NCI-H1436 (cell line): ENCODE data around the gene SLC2A11.

ENCODE experiments used
- DNase-seq: peaks from one replicate; lab custom pipeline; 2025; lab: John Stamatoyannopoulos, UW

The SLC2A11 gene, protein sequence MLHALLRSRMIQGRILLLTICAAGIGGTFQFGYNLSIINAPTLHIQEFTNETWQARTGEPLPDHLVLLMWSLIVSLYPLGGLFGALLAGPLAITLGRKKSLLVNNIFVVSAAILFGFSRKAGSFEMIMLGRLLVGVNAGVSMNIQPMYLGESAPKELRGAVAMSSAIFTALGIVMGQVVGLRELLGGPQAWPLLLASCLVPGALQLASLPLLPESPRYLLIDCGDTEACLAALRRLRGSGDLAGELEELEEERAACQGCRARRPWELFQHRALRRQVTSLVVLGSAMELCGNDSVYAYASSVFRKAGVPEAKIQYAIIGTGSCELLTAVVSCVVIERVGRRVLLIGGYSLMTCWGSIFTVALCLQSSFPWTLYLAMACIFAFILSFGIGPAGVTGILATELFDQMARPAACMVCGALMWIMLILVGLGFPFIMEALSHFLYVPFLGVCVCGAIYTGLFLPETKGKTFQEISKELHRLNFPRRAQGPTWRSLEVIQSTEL

GRCh38 chr22:23857606-23858483 lies at the start of gene SLC2A11:
TSS of gene SLC2A11 (plus strand) at chr22:23857875. CDS start at chr22:23858000, 125 bp downstream.
- DNase-seq: peak; percentile 96

GRCh38 chr22:23812378-23812777 lies 45.3 kb upstream of the SLC2A11 start:
- DNase-seq: no peak

DNA sequence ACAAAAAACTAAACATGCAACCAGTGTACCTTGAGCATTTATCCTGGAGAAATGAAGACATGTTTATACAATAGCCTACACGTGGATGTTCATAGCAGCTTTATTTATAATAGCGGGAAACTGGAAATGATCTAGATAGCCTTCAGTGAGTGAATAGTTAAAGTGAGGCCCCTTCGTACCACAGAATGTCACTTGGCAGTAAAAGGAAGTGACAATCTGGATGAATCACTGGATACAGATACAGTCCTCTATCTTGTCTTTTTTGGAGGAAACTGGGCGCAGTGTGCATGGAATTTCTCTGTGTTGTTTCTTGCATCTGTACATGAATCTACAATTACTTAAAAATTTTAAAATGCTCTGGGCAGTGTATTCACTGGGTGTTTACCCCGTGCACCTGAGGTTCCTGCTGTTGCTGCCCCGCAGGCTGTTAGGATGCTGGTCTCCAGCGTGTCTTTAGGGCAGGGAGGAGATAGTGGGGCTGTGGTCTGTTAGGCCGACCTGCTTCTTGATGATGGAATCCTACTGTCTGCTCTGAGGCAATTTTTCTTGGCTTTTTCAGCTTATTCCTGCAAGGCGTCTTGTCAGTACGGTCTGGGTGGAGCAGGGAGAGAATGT lies 42.0 kb upstream of the SLC2A11 start:
- DNase-seq: no peak

GRCh38 chr22:23816156-23816976 lies 41.3 kb upstream of the SLC2A11 start:
- no peak for DNase-seq

DNA sequence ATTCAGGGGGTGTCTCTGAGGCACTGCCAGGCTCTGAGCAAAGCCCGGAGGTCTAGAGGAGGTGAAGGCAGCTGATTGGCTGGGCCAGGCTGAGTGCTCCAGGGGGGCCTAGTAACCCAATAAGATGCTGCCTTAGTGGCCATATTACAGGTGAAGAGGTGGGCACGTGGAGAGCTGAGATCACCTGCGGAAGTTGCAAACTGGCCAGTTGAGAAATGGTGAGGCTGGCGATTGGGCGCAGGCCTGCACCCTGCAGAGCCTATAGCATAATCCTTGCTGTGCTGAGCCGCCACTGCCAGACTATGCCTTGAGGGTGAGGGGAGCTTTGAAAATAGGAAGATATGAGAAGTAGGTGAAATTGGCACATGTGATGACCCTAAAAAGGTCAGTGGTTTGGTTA lies 40.5 kb upstream of the SLC2A11 start:
- DNase-seq: no peak

DNA sequence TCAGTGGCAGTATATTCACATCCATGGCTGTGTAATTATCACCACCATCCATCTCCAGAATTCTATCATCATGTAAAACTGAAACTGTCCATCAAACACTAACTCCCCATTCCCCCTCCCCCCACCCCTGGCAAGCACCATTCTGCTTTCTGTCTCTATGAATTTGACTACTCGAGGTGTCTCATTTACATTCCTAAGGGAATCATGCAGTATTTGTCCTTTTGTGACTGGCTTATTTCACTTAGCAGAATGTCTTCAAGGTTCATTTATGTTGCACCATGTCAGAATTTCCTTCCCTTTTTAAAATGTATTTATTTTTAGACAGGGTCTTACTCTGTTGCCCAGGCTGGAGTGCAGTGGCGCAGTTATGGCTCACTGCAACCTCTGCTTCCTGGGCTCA lies 39.1 kb upstream of the SLC2A11 start:
- DNase-seq: no peak

DNA sequence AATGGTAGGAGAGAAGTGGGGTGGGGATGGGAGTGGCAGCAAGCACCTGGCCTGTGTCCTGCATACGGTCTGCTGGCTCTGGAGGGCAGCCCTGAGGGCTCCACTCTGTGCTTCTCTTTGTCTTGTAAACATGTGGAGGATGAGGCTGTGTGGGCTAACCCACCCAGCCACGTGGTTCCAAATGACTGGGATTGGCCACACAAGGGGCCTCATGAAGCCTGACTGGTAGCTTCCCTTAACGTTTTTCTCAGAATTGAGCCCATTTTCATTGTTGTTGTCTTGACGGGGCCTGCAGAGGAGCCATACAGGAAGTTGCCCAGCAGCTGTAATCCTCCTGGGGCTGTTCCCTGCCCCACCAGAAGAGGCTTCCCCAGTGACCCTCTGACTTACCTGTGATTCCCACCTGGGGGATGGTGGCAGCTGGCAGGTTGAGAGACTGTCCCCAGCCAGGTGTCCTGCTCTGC lies 36.9 kb upstream of the SLC2A11 start:
- DNase-seq: no peak

- DNase-seq: no peak
Observed at GRCh38 chr22:23822101-23822671, 35.5 kb upstream of the SLC2A11 start.

- DNase-seq: no peak
Observed at GRCh38 chr22:23823331-23823791, 34.3 kb upstream of the SLC2A11 start.

DNA sequence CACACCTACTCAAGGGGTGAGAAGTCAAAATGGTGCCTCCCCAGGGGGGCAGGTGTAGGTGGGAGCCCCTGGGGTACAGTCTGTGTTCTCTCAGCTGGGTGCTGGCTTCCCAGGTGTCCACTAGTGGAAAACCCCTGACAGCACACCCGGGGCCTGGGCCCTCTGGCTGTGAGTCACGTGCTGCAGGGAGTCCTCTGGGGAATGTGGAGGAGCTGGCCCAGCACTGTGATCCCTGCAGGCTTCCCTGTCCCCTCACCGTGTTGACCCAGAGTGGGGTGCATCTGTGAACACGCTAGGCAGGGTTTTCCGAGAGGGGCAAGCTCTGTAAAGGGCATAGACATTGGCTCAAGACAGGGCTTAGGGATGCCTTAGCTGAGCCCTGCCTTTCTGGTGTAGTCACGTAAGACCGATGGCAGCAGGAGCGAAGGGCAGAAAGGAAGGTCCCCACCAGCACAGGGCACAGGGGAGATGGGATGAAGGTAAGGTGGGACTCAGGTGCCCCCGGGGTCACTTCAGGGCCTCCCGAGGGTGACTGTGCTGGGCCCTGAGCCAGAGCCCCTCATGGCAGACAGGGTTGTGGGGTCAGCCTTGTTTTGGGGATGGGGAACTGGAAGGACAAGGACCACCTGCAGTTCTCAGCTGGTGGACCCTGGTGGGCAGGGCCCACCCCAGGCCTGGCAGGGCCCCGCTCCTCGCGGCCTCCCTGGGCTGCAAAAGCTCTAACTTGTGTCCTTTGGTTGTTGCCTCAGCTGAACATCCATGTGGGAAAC lies 33.0 kb upstream of the SLC2A11 start:
- no peak for DNase-seq

DNA sequence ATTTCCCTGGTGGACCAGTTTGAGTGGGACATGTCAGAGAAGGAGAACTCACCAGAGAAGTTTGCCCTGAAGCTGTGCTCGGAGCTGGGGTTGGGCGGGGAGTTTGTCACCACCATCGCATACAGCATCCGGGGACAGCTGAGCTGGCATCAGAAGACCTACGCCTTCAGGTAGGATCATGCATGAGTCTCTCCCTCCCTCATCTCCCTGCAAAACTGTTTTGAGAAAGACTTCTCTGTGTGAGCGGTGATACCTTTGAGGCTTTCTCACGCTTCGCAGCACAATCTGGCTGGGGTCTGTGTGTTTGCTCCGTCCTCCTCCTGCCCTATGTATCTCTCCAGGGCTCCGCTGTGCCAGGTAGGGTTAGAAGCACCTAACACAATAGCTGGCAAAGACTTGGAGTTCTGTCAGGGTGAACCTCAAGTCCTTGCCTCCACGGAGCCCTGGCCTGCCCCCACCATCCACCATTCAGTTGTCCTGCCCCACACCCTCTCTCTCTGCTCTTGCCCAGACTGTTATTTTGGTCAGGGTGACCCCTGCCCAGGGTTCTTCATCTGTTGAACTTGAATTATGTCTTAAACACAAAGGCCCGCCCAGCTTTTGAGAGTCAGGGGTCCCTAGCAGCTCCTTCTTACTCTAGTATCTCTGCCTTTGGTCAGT lies 32.3 kb upstream of the SLC2A11 start:
- no peak for DNase-seq

GRCh38 chr22:23826510-23827350 lies 30.9 kb upstream of the SLC2A11 start:
- no peak for DNase-seq

DNA sequence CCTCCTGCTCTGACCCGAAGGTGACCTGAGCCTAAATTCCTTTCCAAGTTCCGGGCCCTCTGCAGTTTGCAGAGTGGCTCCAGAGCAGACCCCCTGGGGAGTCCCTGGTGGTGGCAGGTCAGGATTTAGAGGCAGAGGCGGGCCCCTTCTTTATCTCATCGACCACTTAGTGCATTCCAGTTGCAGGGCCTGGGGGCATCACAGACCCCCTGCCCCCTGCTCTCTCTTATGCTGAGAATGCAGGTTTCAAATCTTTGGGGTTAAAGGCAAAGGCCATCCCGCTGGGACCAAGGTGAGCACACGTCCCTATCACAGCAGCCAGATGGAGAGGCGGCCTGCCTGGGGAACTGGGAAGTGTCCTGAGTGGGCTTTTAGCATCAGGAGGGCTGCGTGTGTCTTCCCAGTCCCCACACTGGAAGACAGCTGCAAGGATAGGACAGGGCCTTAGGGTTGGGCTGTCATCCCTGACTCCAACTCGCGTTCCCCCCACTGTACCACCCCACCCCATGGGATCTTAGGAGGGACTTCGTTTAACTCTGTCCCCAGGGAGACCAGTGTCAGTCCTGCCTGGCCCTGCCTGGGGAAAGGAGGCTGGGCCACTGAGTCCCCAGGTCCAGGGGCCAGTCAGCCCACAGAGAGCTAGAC lies 30.2 kb upstream of the SLC2A11 start:
- no peak for DNase-seq

GRCh38 chr22:23828800-23829680 lies 28.6 kb upstream of the SLC2A11 start:
- DNase-seq: no peak

DNA sequence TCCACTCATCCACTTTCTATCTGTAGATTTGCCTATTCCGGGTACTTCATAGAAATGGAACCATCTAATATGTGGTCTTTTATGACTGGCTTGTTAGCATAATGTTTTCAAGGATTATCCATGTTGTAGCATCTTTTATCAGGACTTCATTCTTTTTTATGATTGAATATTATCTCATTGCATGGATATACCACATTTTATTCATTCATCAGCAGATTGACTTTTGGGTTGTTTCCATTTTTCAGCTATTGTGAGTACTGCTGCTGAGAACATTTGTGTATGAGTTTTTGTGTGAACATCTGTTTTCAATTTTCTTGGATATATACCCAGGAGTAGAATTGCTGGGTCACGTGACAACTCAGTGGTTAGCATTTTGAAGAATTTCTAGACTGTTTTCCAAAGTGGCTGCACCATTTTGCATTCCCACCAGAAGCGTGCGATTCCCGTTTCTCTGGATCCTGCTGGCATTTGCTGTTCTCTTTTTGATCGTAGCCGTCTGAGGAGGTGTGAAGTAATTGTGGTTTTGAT lies 27.8 kb upstream of the SLC2A11 start:
- no peak for DNase-seq

GRCh38 chr22:23831261-23831660 lies 26.4 kb upstream of the SLC2A11 start:
- no peak for DNase-seq

DNA sequence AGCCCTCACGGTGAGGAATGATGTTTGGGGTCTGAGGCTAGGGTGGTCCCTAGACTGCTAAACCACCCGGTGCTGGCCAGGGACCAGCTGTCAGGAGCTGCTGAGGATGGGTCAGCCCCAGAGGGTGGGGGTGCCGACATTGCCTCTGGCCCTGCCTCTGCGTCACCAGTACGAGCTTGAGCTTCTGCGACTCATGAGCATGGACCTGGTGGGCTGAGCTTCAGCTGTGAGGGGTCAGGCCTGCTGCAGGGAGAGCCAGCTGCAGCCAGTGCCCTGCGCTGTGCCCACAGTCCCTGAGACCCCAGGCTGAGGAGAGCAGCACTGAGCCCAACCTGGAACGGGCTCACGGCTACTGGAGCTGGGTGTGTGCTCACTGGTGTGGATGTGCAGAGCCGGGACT lies 25.9 kb upstream of the SLC2A11 start:
- no peak for DNase-seq
